DOHH2 (cell line): ENCODE data around the gene SLIT1.

Experiments
- CTCF ChIP-seq: fragments of 200-600 bp; sonication (generic); IDR thresholded peaks from one replicate; pipeline ENCODE4 v1.5.1; 2014; ENCODE audit warnings: antibody characterized with exemption, mild to moderate bottlenecking, low read depth, low read length; ENCODE audit not compliant: poor library complexity, severe bottlenecking
- EZH2phosphoT487 ChIP-seq: fragments of 200-600 bp; sonication (generic); IDR thresholded peaks from 2 replicates; pipeline ENCODE4 v1.6.1; 2017; ENCODE audit warnings: borderline replicate concordance, mild to moderate bottlenecking, antibody characterized with exemption, low read length, moderate library complexity, mixed read lengths

DNA sequence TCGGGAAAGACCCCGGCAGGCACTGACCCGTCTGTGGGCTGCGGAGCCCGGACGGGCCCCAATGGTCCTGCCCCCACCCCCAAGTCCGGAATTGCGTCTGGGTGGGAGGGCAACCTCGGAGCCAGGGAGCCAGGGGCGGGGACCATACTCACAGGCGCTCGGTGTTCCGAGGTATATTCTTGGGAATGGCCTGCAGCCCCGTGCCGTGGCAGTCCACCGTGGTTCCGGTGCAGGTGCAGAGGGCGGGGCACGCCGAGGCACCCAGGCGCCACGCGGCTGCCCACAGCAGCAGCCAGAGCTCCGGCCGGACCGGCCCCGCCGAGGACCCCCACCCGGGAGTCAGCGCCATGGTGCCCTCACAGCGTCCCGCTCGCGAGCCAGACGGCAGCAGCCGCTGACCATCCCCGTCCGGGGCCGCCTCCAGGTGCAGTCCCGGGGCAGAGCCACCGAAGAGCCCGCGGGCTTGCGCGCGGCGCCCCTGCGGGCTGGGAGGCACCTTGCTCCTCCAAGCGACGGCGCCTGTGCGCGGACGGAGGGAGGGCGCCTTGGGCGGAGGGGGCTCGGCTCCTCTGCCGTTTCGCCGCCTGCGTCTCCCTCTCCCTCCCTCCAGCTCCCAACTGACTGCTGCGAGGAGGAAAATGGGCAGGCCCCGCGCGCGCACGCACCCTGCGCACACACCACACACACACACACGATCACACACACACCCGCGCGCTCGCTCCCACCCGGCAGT, at the start of gene SLIT1:
- TF ChIP-seq EZH2phosphoT487 (no peak), CTCF (no peak)
